H9 (cell line): ENCODE results near the gene GRB10. TPM values are rescaled to one million over a fixed set of nuclear protein-coding genes. Genes with fewer than 3 reads are reported as not detected.

Source experiments
- DNase-seq: peaks from one replicate; pipeline ENCODE4 v3.0.0-alpha.2; 2017
- H2AFZ ChIP-seq: one replicate; pipeline ENCODE4 v1.6.1; 2013; ENCODE audit warnings: mild to moderate bottlenecking, low read length, control low read depth, moderate library complexity
- H2AK5ac ChIP-seq: 2 replicates; pipeline ENCODE4 v1.6.1; 2013; ENCODE audit warnings: low read length, control low read depth, mixed read lengths; ENCODE audit not compliant: insufficient read length
- H2BK120ac ChIP-seq: one replicate; pipeline ENCODE4 v1.6.1; 2013; ENCODE audit warnings: low read depth, mild to moderate bottlenecking, low read length, control low read depth, inconsistent platforms; ENCODE audit not compliant: poor library complexity, severe bottlenecking
- H2BK12ac ChIP-seq: 2 replicates; pipeline ENCODE4 v1.6.1; 2013; ENCODE audit warnings: low read length, control low read depth, mixed read lengths, low read depth; ENCODE audit not compliant: insufficient read length
- H2BK15ac ChIP-seq: 2 replicates; pipeline ENCODE4 v1.6.1; 2013; ENCODE audit warnings: low read depth, low read length, control low read depth
- H2BK20ac ChIP-seq: one replicate; pipeline ENCODE4 v1.6.1; 2013; ENCODE audit warnings: low read depth, mild to moderate bottlenecking, low read length, control low read depth, inconsistent platforms; ENCODE audit not compliant: poor library complexity, severe bottlenecking
- H2BK5ac ChIP-seq: 2 replicates; pipeline ENCODE4 v1.6.1; 2013; ENCODE audit warnings: low read length, control low read depth, mixed read lengths; ENCODE audit not compliant: insufficient read length
- H3K14ac ChIP-seq: 2 replicates; pipeline ENCODE4 v1.6.1; 2013; ENCODE audit warnings: low read length, control low read depth; ENCODE audit not compliant: insufficient read depth
- H3K18ac ChIP-seq: 2 replicates; pipeline ENCODE4 v1.6.1; 2013; ENCODE audit warnings: low read depth, mild to moderate bottlenecking, mixed read lengths, low read length, control low read depth; ENCODE audit not compliant: insufficient read length
- H3K23ac ChIP-seq: 2 replicates; pipeline ENCODE4 v1.6.1; 2013; ENCODE audit warnings: low read length, control low read depth, mixed read lengths, low read depth; ENCODE audit not compliant: insufficient read length
- H3K23me2 ChIP-seq: 2 replicates; pipeline ENCODE4 v1.6.1; 2013; ENCODE audit warnings: low read depth, mild to moderate bottlenecking, mixed read lengths, low read length, control low read depth; ENCODE audit not compliant: insufficient read length, poor library complexity, severe bottlenecking
- H3K27ac ChIP-seq: 2 replicates; pipeline ENCODE4 v1.5.1; 2013; ENCODE audit warnings: low read length, control low read depth, mixed read lengths, low read depth; ENCODE audit not compliant: insufficient read length
- H3K27me3 ChIP-seq: 2 replicates; pipeline ENCODE4 v1.6.1; 2013; ENCODE audit warnings: low read length, control low read depth, inconsistent platforms; ENCODE audit not compliant: insufficient read depth
- H3K4ac ChIP-seq: 2 replicates; pipeline ENCODE4 v1.6.1; 2013; ENCODE audit warnings: low read depth, mild to moderate bottlenecking, control low read depth, inconsistent platforms, low read length, moderate library complexity
- H3K4me1 ChIP-seq: 2 replicates; pipeline ENCODE4 v1.6.1; 2013; ENCODE audit warnings: low read length, control low read depth, inconsistent platforms; ENCODE audit not compliant: insufficient read depth
- H3K4me2 ChIP-seq: 2 replicates; pipeline ENCODE4 v1.6.1; 2013; ENCODE audit warnings: low read length, control low read depth, mixed read lengths; ENCODE audit not compliant: insufficient read length, insufficient read depth
- H3K56ac ChIP-seq: 2 replicates; pipeline ENCODE4 v1.6.1; 2013; ENCODE audit warnings: low read depth, mild to moderate bottlenecking, mixed read lengths, low read length, control low read depth; ENCODE audit not compliant: insufficient read length
- H3K79me1 ChIP-seq: 2 replicates; pipeline ENCODE4 v1.6.1; 2013; ENCODE audit warnings: low read depth, mild to moderate bottlenecking, moderate library complexity, low read length, control low read depth, inconsistent platforms; ENCODE audit not compliant: insufficient read depth, poor library complexity, severe bottlenecking
- H3K79me2 ChIP-seq: 2 replicates; pipeline ENCODE4 v1.6.1; 2013; ENCODE audit warnings: low read length, control low read depth, inconsistent platforms; ENCODE audit not compliant: insufficient read depth
- H3K9ac ChIP-seq: 2 replicates; pipeline ENCODE4 v1.6.1; 2013; ENCODE audit warnings: low read length, control low read depth, mixed read lengths; ENCODE audit not compliant: insufficient read length; ENCODE audit errors: extremely low read depth
- H3K9me3 ChIP-seq: one replicate; pipeline ENCODE4 v1.6.1; 2013; ENCODE audit warnings: low read depth, low read length, inconsistent platforms; ENCODE audit not compliant: control insufficient read depth
- H3T11ph ChIP-seq: one replicate; pipeline ENCODE4 v1.6.1; 2013; ENCODE audit warnings: mild to moderate bottlenecking, low read length, control low read depth, inconsistent platforms
- H4K20me1 ChIP-seq: one replicate; pipeline ENCODE4 v1.6.1; 2013; ENCODE audit not compliant: control insufficient read depth, insufficient read length, insufficient read depth
- H4K5ac ChIP-seq: 2 replicates; pipeline ENCODE4 v1.6.1; 2013; ENCODE audit warnings: low read depth, mild to moderate bottlenecking, mixed read lengths, low read length, control low read depth; ENCODE audit not compliant: insufficient read length
- H4K8ac ChIP-seq: replicated peaks from 2 replicates; pipeline ENCODE4 v1.6.1; 2013; ENCODE audit warnings: low read length, control low read depth, mixed read lengths, low read depth; ENCODE audit not compliant: insufficient read length
- H4K91ac ChIP-seq: 2 replicates; pipeline ENCODE4 v1.6.1; 2013; ENCODE audit warnings: low read depth, mild to moderate bottlenecking, moderate library complexity, mixed read lengths, low read length, control low read depth; ENCODE audit not compliant: insufficient read length
- H3K27ac Mint-ChIP-seq, 3 experiments: 2 replicates in 2 of 3; 3 replicates in 1 of 3; pipeline ENCODE4 v1.8.0; 2020 to 2021; ENCODE audit warnings: mixed read lengths in 3 of 3, mild to moderate bottlenecking in 1 of 3, moderate library complexity in 1 of 3
- H3K27me3 Mint-ChIP-seq: 2 replicates; pipeline ENCODE4 v1.8.0; 2021; ENCODE audit warnings: low read depth, mild to moderate bottlenecking, moderate library complexity, mixed read lengths
- H3K36me3 Mint-ChIP-seq, 3 experiments: 2 replicates in 2 of 3; 3 replicates in 1 of 3; pipeline ENCODE4 v1.8.0; 2020 to 2021; ENCODE audit warnings: low read depth in 3 of 3, mixed read lengths in 3 of 3; ENCODE audit not compliant: insufficient read depth in 1 of 3
- H3K4me1 Mint-ChIP-seq, 2 experiments: 2 replicates each; pipeline ENCODE4 v1.8.0; 2020; ENCODE audit warnings: mixed read lengths in 2 of 2
- H3K4me3 Mint-ChIP-seq, 2 experiments: 2 replicates in 1 of 2; 3 replicates in 1 of 2; pipeline ENCODE4 v1.8.0; 2020 to 2021; ENCODE audit warnings: mild to moderate bottlenecking in 2 of 2, mixed read lengths in 2 of 2, moderate library complexity in 1 of 2
- H3K9me3 Mint-ChIP-seq, 2 experiments: 2 replicates in 1 of 2; 3 replicates in 1 of 2; pipeline ENCODE4 v1.8.0; 2020; ENCODE audit warnings: mild to moderate bottlenecking in 2 of 2, mixed read lengths in 2 of 2, moderate library complexity in 1 of 2
- WGBS: extraction: QIAGEN DNeasy Blood & Tissue Kit; methylation state at CpG from one replicate; pipeline ENCODE4 v1.1.7; 2013; ENCODE audit warnings: missing lambda C conversion rate, low lambda C conversion rate, mixed read lengths; ENCODE audit not compliant: insufficient read length; ENCODE audit errors: extremely low coverage; 5-methylcytosine and 5-hydroxymethylcytosine counted together
- total RNA-seq: library from RNA; stranded (reverse); gene quantifications from 2 replicates; pipeline ENCODE4 v1.2.1, GENCODE V29; 2021
- TF ChIP-seq, protein P1 (sequence below): fragments of 200-600 bp; sonication (generic); conservative IDR thresholded peaks from 3 replicates; pipeline ENCODE4 v1.8.0; 2021; ENCODE audit warnings: antibody characterized with exemption, mild to moderate bottlenecking

Gene GRB10
- total RNA-seq, 1 experiment from 2014 or later: 108 TPM

DNA sequence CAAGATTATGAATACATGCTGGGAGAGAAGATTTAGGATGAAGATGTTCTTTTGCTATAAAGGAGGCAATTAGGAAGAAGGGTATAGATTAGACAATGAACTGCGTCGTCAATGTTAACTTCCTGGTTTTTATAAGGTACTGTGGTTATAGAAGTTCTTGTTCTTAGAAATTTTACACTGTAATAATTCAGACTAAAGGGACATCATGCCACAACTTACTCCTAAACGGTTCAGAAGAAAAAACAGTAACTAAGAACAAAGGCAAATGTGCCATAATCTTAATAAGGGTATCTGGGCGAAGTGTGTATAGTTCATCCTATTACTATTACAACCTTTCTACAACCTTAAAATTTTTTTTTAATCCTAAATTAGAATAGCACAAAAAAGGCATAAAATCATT is 186.2 kb downstream of the GRB10 start:
- Histone ChIP-seq H4K20me1 (no peaks in the 10 kb centered on the region), H3K14ac (no peak overlapping the region), H2BK5ac (no peak overlapping the region), H2BK120ac (no peak overlapping the region), H3K4me2 (no peak overlapping the region), H4K5ac (no peak overlapping the region), H3K18ac (no peak overlapping the region), H4K91ac (no peak overlapping the region), H2BK15ac (no peak overlapping the region), H3K56ac (no peak overlapping the region), H3K79me1 (no peaks in the 10 kb centered on the region), H2BK12ac (no peak overlapping the region), H3K9me3 (no peaks in the 10 kb centered on the region), H3K27ac (no peak overlapping the region), H3K27me3 (no peaks in the 10 kb centered on the region), H3K23ac (no peak overlapping the region), H3K9ac (no peak overlapping the region), H2BK20ac (no peak overlapping the region), H3T11ph (no peak overlapping the region), H3K4me1 (no peaks in the 10 kb centered on the region), H2AK5ac (no peak overlapping the region), H4K8ac (no peak overlapping the region), H3K79me2 (no peaks in the 10 kb centered on the region), H3K4ac (no peak overlapping the region), H2AFZ (no peak overlapping the region), H3K23me2 (no peaks in the 10 kb centered on the region)
- no CpG with 5 or more reads among the region's 4 CpGs for WGBS
- no peaks in the 10 kb centered on the region for H3K27me3 Mint-ChIP-seq
- H3K4me3 Mint-ChIP-seq: no peak overlapping the region
- peaks cover 41 to 69% (median 45%) of the 10 kb centered on the region in 3 experiments for H3K36me3 Mint-ChIP-seq
- peaks cover 2 to 8% of the 10 kb centered on the region in 2 experiments; a peak in 2 of 4 replicates for H3K4me1 Mint-ChIP-seq
- TF ChIP-seq, protein P1, sequence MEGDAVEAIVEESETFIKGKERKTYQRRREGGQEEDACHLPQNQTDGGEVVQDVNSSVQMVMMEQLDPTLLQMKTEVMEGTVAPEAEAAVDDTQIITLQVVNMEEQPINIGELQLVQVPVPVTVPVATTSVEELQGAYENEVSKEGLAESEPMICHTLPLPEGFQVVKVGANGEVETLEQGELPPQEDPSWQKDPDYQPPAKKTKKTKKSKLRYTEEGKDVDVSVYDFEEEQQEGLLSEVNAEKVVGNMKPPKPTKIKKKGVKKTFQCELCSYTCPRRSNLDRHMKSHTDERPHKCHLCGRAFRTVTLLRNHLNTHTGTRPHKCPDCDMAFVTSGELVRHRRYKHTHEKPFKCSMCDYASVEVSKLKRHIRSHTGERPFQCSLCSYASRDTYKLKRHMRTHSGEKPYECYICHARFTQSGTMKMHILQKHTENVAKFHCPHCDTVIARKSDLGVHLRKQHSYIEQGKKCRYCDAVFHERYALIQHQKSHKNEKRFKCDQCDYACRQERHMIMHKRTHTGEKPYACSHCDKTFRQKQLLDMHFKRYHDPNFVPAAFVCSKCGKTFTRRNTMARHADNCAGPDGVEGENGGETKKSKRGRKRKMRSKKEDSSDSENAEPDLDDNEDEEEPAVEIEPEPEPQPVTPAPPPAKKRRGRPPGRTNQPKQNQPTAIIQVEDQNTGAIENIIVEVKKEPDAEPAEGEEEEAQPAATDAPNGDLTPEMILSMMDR: no peak
- H3K27ac Mint-ChIP-seq: no peak overlapping the region
- DNase-seq: no peak
- no peaks in the 10 kb centered on the region for H3K9me3 Mint-ChIP-seq
